GM18498 (cell line): ENCODE results near the gene SETMAR.

Source experiments
- ATAC-seq: cut with Tn5 transposase; IDR thresholded peaks from one replicate; pipeline ENCODE4 v1.9.1; 2021; ENCODE audit warnings: mild to moderate bottlenecking, moderate library complexity; ENCODE audit not compliant: unreplicated experiment

SETMAR gene

DNA sequence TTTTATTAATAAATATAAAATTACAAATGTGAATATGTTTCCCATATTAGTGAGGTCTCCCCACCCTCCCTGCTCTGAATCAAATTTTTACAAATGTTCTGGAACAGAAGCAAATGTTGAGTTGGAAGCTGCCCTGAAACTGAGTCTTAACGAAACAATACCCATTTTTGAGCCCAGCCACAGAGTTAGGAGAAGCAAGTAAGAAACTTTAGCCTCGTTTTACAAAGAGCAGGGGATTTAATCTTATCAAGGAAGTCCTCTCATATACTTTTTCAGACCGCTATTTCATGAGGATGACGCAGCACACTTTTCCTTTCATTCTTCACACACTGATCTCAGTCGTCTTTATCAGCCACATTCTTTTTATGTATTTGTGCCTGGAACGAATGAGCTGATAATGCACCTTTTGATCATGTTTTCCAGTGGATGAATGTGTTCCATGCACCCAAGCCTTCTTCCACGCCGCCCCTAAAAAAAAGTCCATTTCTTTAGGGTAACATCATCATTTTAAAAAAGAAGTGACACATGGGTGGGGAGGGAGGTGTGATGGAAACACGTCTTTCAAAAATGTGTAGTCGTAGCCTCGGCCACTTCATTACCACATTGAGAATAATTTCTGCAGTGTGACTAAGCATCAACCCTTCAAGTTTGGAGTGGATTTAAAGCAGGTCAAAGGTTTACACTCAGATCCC lies 48.1 kb downstream of the SETMAR start:
- ATAC-seq, result peak; percentile 55

DNA sequence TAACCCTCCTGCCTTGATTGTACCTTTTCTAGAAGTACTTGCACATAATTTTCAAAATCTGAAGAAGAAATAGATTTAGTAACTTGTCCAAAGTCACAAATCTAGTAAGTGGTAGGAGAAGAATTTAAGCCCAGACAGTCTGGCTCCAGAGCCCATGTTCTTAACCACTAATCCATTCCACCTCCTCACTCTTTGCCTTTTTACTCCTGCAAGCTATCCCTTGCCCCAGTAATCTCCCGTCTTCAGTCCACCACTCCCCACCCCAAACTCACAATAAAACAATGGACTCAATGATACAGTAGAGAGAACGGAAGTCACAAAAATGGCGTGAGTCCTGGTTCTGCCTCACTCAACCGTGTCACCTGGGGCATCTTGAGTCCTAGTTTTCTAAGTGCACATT lies 48.7 kb downstream of the SETMAR start:
- ATAC-seq, result no peak

DNA sequence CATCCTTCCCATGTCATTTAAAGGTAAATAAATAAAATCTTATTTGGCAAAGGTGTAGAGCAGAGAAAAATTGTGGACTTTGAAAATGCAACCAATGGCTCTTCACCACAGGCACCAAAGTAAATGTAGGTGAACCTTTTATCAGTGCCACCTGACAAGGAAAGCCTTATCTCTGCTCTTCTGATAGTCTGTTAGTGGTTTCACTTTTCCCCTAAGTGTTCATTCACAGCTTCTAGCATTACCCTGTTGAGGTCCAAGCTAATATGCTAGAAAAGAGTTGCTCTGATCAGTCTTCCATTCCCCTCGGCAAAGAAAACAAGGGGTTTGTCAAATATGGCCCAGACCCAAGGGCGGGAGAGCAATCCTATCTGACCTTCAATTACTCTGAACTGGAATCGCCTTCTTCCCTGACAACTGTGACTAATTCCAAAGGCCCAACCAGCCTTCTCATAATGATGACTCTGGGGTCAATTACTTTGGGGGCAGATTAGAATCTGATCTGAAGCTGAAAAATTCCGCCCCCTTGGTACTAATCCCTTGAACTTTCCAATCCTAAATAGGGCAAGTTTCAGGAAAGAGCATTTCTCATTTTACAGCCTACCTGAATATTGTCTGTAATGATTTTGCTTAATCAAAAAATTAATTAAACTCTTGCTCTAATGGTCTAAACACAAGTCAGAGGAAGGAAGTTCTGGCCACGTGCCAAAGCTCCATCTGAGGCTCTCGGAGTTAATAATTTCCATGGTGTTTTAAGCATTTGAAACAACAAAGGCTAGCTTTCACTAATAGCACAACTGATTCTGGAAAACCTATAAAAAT lies 52.4 kb downstream of the SETMAR start:
- ATAC-seq, result no peak

DNA sequence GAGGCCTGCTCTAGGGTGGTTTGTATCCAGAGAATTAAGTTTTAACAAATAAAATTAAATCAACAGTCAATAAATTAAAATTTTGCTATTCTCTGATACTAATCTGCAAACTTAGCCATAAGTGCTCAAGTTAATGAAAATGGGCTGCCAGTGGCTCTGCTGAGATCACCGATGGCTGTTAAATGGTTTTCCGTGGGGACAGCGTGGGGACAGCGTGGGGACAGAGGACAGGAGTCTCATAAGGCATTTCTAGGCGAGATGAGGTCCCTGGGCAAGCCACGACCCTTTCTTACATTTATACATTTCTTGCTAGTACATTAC lies 53.0 kb downstream of the SETMAR start:
- no peak for ATAC-seq

DNA sequence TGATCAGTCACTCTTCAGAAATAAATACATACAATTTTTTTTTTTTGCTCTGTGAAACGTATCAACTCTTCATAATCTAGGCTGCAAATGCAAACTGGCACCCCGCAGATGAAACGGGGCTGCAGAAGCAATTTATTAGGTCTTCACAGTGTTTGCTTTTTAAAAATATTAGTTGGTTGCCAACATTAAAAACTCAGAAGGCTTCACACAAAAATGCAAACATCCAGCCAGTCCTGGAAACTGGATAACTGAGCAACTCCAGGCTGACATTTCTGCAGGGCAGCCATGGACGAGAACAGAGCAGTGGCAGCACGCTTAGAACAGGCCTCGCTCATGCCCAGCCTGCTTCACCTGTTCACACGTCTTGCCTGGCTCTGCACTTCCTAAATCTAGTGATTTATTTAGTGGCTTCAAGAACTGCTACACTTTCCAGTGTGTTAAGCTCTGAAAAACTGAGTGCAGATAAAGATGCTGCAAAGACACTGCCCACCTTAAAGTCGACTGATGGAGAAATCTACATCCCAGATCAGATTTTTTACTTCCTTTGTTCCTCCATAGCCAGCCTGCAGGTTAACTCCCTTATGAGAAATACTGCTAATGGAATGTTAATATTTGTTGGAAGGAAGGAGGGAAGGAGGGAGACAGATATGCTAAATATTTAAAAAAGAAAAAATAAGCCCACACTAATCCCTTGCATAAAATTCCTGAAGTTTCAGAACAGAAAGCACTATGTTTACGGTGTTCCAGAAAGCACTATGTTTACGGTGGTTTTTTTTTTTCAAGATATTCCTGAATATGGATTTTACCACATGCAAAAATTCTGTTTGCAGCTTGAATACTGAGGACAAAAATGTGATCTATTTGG lies 53.6 kb downstream of the SETMAR start:
- no peak for ATAC-seq

DNA sequence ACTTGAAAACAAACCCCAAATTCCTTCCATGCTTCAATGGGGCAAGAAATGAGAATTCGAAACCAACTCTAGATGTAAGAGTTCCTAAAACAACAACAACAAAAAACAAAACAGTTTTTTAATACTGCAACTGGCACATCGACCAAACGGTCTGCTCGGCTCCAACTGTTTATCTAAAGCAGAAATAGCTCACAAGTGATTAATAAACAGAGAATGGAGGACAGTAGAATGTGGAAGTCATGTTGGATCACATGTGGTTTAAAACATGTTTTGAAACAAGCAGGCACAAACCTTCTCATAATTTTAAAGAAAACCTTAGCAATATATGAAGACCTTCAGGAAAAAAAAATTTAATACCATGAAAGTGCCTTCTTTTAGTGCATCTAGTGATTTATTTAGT lies 55.1 kb downstream of the SETMAR start:
- no peak for ATAC-seq

DNA sequence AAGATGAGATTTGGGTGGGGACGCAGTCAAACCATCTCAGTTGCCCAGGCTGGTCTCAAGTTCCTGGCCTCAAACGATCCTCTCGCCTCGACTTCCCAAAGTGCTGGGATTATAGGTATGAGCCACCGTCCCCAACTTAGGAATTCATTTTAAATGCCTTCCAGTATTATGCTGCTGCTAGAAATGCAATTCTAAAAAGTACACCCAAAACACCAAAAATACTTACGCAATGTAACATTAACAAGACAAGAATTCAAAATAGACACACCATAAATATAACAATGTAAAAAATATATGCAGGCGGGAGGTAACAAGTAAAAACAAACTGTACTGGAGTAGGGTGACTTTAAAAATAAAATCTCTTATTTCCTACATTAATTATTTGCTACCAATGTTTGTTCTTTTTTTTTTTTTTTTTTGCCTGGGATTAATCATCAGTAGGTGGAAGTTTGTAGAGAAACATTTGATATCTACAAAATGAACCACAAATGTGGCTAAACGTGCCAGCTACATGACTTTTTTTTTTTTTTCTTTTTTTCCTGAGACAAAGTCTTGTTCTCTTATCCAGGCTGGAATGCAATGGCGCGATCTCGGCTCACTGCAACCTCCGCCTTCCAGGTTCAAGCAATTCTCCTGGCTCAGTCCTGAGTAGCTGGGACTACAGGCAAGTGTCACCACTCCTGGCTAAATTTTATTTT lies 56.8 kb downstream of the SETMAR start:
- no peak for ATAC-seq

- no peak for ATAC-seq
Measured at GRCh38 chr3:4360817-4361216, 57.6 kb downstream of the SETMAR start.

- ATAC-seq, result no peak
Measured at GRCh38 chr3:4362523-4362922, 59.4 kb downstream of the SETMAR start.
